Measurements from ENCODE around the gene RBMS3.

DNA sequence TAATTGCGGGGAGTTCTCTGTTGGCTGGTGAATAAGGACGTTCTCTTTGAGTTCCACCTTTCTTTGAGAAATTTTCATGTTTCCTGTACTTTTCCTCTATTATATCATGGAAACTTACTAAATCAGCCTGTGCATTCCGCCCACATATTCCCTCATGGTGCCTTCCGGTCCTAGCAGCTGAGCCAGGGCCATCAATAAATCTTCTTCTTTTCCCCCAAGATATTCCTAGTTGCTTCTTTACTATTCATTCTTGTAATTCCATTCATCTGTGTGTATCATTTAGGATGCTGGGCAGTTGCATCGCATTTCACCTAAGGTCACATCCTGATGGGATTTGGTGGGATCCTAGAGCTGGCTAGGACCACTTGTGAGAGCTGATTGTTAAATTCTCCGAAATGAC is 139.2 kb downstream of the RBMS3 start:
- TF ChIP-seq CTCF (IDR thresholded peaks at IDR 0.05), result no peak
- no peak for TF ChIP-seq POLR2A (IDR thresholded peaks at IDR 0.05)
